NCI-H82 treated with DMSO at 0.1 percent for 48 hours (cell line): ENCODE data around the gene AMOTL1.

Experiments
- DNase-seq: peaks from one replicate; lab custom pipeline; 2025; ENCODE audit not compliant: unreplicated experiment; lab: John Stamatoyannopoulos, UW

Gene AMOTL1

DNA sequence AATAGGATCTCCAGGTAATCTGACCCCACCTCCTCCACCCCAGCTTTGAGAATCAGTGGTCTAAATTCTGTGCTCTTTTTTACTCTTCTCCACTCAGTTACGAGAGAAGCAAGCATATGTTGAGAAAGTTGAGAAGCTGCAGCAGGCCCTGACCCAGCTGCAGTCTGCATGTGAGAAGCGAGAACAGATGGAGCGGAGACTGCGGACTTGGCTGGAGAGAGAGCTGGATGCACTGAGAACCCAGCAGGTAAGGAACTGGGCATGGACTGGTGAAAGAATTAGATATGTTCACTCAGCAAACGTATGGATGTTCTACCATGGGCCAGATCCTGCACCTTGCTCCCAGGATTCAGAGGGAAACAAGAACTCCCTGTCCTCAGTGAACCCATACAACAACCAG, 85.7 kb downstream of the AMOTL1 start:
- no peak for DNase-seq

DNA sequence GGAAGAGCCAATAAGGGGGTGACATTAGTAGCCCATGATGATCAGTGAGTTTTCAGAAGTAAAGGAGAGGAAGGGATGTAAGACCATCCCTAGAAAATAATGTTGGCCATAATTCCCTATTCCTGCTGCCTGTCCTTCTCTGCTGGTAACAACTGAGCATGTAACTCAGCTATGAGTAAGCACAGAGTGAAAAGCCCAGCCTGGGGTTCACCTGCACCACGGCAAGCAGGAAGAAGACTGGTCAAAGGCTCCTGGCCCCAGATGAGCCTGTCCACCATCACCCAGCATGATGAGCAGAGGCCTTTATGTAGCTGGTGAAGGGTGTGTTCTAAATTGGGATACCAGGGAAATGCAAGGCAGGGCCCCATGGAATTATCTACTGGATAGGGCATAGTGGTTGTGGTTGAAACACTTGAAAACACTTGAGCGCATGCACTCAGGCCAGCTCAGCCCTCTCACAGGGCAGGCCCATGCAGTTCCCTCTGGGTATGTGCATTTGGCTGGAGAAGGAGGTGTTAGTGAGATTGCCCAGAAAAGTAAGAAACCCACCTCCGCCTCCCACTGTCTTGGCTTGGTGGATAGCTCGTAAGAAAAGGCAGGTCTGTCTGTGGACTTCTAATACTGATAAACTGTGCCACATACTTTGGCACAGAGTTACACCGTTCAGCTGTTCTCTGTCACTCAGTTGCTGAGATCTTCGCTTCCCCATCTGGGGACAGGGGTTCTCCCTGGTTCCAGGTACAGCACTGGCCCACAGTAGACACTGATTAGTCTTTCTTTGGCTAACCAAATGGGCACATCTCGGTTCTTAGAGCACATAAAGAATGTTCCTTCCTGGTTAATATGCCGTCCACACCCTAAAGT, 86.8 kb downstream of the AMOTL1 start:
- no peak for DNase-seq

DNA sequence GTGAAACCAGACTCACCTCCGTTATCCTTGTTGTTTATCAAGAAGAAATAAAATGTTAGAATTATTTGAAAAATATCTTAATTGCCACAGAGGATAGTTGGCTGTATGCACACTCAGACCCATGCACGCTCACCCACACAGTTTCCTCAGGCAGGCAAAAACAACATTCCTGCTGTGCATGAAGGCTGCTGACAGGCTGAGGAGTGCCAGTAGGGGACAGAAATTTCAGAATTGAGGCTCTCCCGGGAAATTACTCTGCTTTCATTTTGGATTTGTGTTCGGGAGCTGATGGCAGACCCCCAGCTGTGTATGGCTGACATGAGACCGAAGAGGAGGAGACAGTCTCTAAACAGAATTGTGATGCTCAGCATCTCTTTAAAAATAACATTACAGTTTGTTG, 87.5 kb downstream of the AMOTL1 start:
- DNase-seq = no peak

DNA sequence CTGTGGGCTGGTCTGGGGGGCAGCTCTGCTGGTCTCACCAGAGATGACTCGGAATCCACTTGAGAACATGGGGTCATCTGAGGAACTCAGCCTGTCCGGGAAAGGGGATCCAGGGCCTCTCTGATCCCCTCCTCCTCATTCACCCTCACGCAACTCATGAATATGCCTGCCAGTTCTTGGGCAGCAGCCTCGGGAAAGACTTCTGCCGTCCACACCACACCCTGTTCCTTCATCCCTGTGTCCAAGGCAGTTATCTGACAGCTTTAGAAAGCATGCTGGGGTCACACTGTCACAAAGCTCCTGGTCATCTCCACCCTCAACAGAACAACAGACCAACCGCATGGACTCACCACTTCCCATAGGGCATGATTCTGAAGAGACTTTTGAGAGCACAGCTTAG, 88.3 kb downstream of the AMOTL1 start:
- no peak for DNase-seq

DNA sequence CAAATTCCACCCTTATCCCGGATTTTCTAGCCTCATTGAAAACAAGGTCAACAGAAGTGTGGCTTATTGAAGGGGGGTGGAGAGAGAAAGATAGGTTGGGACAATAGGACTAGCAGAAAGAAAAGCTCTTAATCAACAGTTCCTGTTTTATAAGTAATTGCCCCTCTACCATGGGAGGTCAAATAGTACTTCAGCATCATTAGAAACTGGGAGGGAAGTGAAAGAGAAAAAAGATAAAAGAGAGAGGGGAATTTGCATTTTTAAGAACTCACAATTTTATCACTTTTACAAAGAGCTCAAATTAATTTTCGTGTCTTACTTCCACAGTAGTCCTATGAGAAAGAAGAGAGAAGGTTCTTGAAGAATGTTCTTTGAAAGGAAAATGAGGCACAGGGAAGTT, 89.2 kb downstream of the AMOTL1 start:
- no peak for DNase-seq

DNA sequence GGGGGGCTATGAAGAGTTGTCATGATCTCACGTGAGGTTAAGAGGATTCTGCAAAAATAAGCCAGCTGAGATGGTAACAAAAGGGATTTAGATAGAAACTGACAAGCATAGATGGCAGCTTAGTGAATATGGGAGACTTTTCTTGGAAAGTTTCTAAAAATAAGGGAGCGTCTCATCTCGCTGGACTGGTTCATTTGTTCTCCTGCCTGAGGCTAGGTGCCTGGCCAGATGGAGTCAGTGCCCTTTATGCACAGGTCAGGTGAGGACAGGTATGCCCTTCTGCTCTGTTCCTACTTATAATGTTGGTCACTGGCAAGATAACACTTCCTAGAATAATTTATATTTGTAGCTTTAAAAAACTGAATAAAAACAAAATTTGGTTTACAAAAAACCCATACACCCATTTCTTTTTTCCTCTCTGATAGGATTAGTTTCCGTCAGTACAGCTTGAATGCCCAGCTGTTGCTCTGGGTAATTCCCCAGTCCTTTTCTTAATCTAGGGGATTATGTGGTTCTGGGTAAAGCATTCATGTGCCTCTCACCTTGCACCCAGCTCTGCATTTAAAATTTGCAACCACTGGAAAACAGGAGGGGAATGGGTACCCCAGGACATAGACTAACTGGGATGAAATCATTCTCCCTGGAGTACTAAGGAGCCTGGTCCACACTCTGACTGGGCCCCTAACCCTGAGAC, 90.0 kb downstream of the AMOTL1 start:
- DNase-seq = peak; percentile 61

DNA sequence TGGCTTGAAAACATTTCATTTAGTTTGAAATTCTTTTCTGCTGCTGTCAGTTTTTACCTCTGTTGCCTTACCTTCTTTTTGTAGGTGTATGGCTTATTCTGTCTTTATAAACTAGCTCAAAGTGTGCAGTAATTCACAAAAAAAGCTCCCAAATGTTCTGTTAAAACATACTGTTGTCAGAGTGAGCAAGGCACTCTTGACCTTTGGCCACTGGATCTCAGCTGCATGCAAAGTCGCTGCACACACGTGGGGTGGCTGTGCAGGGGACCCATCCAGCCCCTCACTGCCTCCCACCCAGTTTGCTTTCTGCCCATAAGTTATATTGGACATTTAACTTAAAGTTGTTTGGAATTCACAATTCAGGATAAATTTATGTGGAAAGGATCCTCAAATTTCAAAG, 92.2 kb downstream of the AMOTL1 start:
- no peak for DNase-seq

DNA sequence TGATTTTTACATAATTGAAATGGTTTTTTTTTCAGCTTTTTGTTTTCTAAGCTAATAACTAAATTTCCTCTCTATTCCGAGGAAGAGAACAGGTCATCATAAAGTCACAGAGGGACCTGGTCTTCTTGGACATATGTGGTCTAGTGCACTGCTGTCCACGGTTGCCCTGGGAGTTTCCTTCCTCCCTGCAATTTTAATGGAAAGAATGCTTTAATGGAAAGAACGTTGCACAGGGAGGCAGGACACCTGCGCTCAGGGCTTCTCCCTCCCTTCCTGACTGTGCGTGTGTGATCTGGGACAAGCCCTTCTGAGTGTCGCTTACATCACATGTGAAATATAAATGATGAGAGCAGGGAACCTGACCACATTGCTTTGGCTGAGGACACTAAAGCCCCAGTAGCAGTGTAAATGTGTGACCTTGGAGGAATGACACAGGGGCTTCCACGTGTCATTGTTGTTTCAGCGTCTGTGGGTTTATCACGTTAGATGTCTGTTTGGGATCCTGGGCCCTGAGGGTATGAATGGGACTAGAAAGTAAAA, 93.2 kb downstream of the AMOTL1 start:
- DNase-seq = no peak

DNA sequence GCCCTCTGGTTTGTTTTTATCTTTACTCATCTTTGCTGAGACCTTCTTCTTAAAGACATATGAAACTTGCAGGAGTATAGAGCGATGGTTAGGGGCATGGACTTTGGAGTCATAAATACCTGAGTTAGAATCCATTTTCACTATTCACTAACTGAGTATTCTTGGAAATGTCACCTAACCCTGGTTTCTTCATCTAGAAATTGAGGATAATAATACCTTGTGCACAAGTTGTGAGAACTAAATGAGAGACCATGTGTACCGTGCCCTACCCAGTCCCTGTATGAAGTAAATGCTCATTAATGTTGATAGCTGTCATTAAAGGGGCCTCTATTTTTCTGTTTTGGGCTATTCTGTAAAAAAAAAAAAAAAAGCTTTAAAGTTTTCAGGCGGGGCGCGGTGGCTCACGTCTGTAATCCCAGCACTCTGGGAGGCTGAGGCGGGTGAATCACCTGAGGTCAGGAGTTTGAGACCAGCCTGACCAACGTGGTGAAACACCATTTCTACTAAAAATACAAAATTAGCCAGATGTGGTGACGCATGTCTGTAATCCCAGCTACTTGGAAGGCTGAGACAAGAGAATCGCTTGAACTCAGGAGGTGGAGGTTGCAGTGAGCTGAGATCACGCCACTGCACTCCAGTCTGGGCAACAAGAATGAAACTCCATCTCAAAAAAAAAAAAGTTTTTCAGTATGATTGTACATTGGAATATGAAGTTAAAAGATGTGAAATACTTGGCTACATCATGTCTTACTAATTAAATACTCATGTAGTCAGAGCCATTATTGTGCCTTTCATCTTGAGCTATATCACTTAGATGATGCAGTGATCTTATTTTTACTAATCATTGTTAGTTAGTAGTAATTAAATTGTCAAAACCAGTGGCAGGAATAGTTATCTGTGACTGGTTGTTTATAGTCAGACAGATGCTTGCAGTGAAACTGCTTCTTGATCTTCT, 95.0 kb downstream of the AMOTL1 start:
- DNase-seq = no peak

DNA sequence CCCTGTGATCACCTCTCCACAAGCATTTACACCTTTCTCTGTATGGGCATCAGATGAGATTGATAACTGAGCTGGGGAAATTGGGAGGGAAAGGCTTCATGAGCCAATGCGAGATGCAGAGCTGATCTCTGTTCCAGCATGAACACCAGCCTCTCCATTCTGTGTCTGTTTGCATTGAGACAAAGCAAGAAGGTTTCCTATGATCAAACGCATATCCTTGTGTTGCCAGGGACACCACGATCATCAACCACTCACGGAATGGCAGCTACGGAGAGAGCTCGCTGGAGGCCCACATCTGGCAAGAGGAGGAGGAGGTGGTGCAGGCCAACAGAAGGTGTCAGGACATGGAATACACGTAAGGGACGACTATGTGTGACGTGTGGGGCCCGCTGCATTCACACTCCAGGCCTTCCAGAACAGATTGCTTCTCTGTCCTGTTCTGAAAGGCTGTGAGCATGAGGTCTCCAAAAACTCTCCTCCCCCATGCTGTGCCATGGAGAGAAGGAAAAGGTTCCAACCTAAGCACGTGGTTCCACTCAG, 96.4 kb downstream of the AMOTL1 start:
- DNase-seq = no peak

DNA sequence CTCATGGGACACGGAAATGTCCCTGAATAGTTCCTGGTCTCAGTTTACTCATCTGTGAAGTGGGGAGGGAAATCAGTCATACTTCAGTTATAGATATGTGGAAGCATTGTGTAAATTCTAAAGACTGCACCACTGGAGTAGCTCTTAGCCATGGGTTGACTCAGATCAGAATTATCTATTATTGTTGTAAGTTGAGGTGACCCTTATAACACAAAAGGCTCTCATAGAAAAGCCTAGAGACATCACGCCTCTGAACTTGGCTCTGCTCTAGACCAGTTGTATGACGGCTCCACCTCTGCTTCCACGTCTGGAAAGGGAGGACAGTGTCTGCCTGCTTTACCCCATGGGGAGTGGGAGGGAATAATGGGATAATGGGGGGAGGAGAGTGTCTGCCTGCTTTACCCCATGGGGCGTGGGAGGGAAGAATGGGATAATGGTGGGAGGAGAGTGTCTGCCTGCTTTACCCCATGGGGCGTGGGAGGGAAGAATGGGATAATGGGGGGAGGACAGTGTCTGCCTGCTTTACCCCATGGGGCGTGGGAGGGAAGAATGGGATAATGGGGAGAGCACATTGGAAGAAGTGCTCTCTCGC, 98.2 kb downstream of the AMOTL1 start:
- DNase-seq = no peak

DNA sequence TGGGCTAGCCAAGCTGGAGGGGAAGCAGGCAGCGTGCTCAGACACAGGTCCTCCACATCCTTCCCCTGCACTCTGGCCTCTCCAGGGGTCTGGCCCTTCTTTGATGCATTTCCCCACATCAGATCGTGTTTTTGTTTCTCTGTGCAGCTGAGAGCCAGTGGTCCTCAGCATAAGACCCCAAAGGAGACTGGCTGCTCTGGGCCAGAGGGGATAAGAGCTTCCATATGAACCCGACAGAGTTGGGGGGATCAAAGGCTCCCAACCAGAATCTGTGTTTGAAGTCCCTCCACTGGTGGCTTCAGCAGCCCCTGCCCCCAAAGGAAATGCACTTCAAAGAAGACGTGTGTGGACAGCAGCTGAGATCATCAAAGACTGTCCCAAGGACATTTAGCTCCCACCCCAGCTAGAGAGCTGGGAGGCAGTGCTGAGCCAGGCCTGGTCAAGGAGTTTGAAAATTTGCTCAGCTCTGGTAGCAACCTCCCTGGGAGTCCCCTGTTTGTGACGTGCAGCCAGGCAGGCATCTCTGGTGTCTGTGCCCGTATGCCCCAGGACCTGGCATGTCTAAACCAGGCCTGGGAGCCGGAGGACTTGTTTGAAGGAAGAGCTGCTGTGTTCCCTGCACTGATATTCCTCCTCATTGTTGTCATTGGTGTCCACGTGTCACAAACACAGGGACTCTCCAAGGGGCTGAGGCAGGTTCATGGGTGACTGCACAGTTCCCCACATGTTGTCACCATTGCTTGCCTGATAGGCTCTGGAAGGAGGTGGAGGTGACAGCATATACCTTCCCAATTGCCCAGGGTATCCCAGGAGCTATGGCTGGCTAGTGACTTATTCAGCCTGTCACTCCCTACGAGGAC, 99.0 kb downstream of the AMOTL1 start:
- no peak for DNase-seq

DNA sequence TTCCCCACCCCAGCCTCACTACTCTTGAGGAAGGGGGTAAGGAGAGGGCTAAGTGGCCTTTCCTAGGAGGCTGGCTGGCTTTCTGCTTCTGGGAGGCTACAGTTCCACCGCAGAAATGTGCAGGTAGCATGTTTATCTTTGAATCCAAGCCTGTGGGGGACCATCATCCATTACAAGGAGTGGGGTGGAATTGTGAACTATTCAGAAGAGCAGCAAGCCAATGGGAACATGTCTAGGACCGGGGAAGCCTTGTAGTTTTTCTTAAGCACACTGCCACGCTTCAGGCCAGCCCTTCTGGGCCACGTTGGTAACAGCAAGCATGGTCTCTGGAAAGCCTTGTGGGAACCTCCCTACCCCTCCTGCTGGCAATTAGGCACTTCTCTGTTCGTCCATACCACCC, 100.3 kb downstream of the AMOTL1 start:
- DNase-seq = no peak

DNA sequence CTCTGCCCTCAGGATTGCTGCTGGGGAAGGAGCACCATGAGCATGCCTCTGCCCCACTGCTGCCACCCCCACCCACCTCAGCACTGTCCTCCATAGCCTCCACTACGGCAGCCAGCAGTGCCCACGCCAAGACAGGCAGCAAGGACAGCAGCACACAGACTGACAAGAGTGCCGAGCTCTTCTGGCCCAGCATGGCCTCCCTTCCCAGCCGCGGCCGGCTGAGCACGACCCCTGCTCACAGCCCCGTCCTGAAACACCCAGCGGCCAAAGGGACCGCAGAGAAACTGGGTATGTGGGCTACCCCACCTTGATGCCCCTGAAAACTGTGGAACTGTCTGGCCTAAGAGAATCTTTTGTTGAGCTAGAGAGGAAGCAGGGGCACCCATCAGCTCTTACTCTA, 101.0 kb downstream of the AMOTL1 start:
- DNase-seq = no peak

DNA sequence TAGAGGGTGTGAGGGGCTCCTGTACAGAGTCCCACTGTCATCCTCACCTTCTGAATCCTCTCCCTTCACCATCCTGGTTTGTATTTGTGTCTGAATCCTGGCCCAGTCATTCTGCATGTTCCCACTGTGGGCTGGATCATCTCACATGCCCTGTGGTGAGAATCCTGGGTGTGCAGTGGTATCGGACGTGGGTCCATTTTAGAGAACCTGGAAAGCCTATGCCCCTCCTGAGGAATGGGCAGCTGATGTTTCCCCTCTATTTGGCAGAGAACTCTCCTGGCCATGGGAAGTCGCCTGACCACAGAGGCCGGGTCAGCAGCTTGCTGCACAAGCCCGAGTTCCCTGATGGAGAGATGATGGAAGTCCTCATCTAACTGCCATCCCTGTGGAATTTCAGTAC, 102.3 kb downstream of the AMOTL1 start:
- no peak for DNase-seq

DNA sequence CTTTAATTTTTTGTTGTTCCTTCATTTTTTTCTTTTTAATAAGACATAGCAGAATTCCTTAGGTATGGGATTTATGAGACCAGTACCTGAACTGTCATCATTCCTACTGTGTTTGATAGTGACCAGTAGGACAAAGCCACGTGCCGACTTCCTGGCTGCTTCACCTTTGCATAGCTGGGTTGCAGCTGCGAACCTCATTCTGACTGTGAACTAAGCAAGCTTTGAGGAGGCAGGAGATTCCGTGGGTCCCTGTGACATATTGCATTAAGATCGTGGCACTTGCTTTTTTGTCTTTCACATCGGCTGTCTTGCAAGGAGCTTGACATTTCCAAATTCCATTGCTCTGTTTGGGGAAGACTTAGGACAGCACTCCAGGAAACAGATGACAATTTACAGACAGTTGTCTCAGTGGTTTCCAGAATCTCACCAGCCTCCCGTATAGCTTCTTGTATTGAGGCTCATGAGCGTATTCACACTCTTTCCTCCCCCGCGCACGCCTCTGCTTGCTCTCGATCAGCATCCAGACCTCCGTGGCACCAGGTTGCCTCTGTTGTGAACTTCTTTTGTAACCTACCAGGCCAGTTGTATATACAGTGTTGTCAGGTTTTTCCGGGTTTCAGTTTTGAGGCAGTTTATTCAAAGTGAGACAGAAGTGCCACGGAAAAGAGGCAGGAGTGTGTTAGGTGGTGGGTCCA, 103.5 kb downstream of the AMOTL1 start:
- DNase-seq = no peak

DNA sequence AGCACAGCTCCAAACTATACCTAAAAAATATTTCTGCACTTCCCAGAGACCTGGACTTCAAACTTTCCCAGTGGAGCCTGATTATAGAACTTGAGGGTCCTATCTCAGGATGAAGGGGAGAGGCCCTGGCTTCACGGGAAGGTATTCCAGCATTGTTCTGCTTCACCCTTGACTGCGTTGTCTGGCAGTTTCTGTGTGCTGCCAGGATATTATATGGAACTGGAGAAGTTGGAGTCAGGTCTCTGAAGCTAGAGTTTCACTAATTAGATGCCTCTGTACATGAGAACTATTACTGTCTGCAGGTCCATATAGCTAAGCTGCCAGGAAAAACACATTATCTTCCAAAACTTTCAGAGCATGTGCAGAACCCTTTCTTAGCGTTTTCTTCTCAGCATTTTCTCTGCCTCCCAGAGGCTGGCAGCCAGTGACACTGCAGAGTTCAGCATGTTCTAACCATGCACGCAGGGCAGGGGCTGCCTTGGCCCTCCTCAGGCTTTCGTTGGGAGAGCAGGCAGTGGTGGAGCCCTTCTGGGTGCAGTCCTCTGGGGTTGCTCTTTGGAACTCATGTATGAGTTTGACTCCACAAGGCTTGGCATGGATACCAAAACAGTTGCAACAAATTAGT, 105.9 kb downstream of the AMOTL1 start:
- no peak for DNase-seq

DNA sequence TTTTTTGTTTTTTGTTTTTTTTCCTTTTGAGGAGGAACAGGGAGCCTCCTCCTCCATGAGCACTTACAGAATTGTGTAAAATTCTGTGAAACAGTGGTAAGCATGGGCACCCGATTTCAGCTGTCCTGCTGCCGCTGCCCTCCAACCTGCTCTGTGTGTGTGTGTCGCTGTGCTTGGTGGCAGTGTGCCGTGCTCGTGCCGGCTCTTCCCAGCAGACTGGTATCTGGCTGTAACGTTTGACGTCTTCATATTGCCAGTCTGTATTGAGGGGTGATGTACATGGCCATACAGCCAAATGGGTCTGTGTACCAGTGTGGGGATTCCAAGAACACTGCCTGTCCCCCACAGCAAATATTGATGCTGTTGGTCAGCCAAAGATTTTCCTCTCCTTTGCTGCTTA, 108.1 kb downstream of the AMOTL1 start:
- DNase-seq = no peak
